Measurements from ENCODE around the gene HLA-DQB1. TPM values are rescaled to one million over a fixed set of nuclear protein-coding genes. Genes with fewer than 3 reads are reported as not detected.

The HLA-DQB1 gene
- total and polyA plus RNA-seq, 2 of the 13 experiments (the other 11 are each of a cell fraction or from before 2014, with no cell fraction given), result not detected

DNA sequence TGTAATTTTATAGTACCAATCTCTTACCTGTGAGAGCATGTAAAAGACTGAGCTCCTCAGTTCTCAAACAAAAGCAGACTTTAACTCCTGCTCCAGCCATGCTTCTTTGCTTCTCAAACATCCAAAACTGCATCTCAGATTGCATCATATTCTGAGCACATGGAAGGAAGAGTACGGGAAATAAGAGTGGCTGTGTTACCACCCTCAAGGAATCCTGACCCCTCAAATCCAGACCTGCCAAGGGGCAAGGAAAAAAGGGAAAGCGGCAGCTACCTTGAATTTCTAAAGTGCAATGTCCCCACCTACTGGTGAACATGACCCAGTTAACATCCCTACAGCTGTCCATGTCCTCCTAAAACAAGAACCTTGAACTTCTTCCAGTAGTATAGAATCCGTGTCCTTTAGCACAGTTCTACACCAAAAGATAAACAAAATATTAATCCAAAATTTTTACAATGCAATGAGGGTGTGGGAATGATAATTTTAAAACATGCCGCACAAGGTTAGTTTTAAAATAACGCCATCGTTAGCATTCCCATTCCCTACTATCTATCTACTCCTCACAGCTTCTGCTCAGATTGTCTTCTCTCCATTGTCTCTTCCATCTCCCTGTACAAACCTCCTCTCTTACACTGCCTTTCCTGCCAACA is 34.1 kb upstream of the HLA-DQB1 start (continued):
- TF ChIP-seq MEIS1 (CRISPR knock-in tag; IDR thresholded peaks at IDR 0.05; ENCODE audit: borderline replicate concordance), result no peak
- no peak for TF ChIP-seq KLF9 (CRISPR knock-in tag; IDR thresholded peaks at IDR 0.05; ENCODE audit: low read depth)
- TF ChIP-seq, protein P1, sequence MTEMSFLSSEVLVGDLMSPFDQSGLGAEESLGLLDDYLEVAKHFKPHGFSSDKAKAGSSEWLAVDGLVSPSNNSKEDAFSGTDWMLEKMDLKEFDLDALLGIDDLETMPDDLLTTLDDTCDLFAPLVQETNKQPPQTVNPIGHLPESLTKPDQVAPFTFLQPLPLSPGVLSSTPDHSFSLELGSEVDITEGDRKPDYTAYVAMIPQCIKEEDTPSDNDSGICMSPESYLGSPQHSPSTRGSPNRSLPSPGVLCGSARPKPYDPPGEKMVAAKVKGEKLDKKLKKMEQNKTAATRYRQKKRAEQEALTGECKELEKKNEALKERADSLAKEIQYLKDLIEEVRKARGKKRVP (CRISPR knock-in tag; IDR thresholded peaks at IDR 0.05), result peak in 1 of 2 experiments; percentile 47; a peak in 1 of 4 replicates
- no peak for TF ChIP-seq HNRNPUL1 (IDR thresholded peaks at IDR 0.05; ENCODE audit: low read depth, low read length)
- no peak for TF ChIP-seq ZMYM3 (CRISPR knock-in tag; IDR thresholded peaks at IDR 0.05)
- no peak for TF ChIP-seq RBM39 (IDR thresholded peaks at IDR 0.05; ENCODE audit: low read depth, low read length, poor library complexity, severe bottlenecking)
- no peak for TF ChIP-seq ZNF777 (CRISPR knock-in tag; IDR thresholded peaks at IDR 0.05)
- no peak for TF ChIP-seq ZSCAN9 (CRISPR knock-in tag; IDR thresholded peaks at IDR 0.05; ENCODE audit: borderline replicate concordance)
- TF ChIP-seq ZNF326 (CRISPR knock-in tag; IDR thresholded peaks at IDR 0.05; ENCODE audit: borderline replicate concordance), result no peak
- no peak for TF ChIP-seq KLF12 (CRISPR knock-in tag; IDR thresholded peaks at IDR 0.05; ENCODE audit: borderline replicate concordance)
- no peak for TF ChIP-seq ZNF703 (CRISPR knock-in tag; IDR thresholded peaks at IDR 0.05; ENCODE audit: borderline replicate concordance)
- TF ChIP-seq HNRNPK (IDR thresholded peaks at IDR 0.05; ENCODE audit: low read depth, low read length, poor library complexity, severe bottlenecking), result no peak
- no peak for TF ChIP-seq ZNF430 (CRISPR knock-in tag; IDR thresholded peaks at IDR 0.05)
- TF ChIP-seq JDP2 (CRISPR knock-in tag; IDR thresholded peaks at IDR 0.05; ENCODE audit: borderline replicate concordance), result no peak
- TF ChIP-seq, protein P2, sequence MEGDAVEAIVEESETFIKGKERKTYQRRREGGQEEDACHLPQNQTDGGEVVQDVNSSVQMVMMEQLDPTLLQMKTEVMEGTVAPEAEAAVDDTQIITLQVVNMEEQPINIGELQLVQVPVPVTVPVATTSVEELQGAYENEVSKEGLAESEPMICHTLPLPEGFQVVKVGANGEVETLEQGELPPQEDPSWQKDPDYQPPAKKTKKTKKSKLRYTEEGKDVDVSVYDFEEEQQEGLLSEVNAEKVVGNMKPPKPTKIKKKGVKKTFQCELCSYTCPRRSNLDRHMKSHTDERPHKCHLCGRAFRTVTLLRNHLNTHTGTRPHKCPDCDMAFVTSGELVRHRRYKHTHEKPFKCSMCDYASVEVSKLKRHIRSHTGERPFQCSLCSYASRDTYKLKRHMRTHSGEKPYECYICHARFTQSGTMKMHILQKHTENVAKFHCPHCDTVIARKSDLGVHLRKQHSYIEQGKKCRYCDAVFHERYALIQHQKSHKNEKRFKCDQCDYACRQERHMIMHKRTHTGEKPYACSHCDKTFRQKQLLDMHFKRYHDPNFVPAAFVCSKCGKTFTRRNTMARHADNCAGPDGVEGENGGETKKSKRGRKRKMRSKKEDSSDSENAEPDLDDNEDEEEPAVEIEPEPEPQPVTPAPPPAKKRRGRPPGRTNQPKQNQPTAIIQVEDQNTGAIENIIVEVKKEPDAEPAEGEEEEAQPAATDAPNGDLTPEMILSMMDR (CRISPR knock-in tag; IDR thresholded peaks at IDR 0.05), result peak; percentile 77
- TF ChIP-seq HDAC2 (CRISPR knock-in tag; IDR thresholded peaks at IDR 0.05), result no peak
- no peak for TF ChIP-seq AKAP8 (CRISPR knock-in tag; IDR thresholded peaks at IDR 0.05)
- TF ChIP-seq, protein P3, sequence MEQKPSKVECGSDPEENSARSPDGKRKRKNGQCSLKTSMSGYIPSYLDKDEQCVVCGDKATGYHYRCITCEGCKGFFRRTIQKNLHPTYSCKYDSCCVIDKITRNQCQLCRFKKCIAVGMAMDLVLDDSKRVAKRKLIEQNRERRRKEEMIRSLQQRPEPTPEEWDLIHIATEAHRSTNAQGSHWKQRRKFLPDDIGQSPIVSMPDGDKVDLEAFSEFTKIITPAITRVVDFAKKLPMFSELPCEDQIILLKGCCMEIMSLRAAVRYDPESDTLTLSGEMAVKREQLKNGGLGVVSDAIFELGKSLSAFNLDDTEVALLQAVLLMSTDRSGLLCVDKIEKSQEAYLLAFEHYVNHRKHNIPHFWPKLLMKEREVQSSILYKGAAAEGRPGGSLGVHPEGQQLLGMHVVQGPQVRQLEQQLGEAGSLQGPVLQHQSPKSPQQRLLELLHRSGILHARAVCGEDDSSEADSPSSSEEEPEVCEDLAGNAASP (CRISPR knock-in tag; IDR thresholded peaks at IDR 0.05; ENCODE audit: borderline replicate concordance), result no peak
- no peak for TF ChIP-seq STAT5B (CRISPR knock-in tag; IDR thresholded peaks at IDR 0.05)
- no peak for TF ChIP-seq ZNF557 (CRISPR knock-in tag; IDR thresholded peaks at IDR 0.05)
- no peak for TF ChIP-seq PLRG1 (conservative IDR thresholded peaks at IDR 0.05)
- TF ChIP-seq ZNF350 (CRISPR knock-in tag; IDR thresholded peaks at IDR 0.05; ENCODE audit: borderline replicate concordance, low read depth), result no peak
- TF ChIP-seq PHF5A (CRISPR knock-in tag; IDR thresholded peaks at IDR 0.05; ENCODE audit: low read depth, unreplicated experiment), result no peak

Data from HepG2 (cell line).